Prostate gland (tissue), 2 donors: ENCODE measurements around the gene C4orf33.

ENCODE experiments used
- CTCF ChIP-seq, 4 experiments: fragments of 200-600 bp in 2 of 4; fragments of 450-650 bp in 2 of 4; sonication (generic) in 2 of 4; IDR thresholded peaks; 1 replicate in 3 of 4; 2 replicates in 1 of 4; pipeline ENCODE4 v1.5.1; 2016 to 2019; ENCODE audit warnings: antibody characterized with exemption in 4 of 4, mild to moderate bottlenecking in 2 of 4, moderate library complexity in 2 of 4
- POLR2A ChIP-seq: fragments of 450-650 bp; IDR thresholded peaks from one replicate; pipeline ENCODE4 v1.6.1; 2016; ENCODE audit warnings: antibody characterized with exemption, mild to moderate bottlenecking
- POLR2AphosphoS5 ChIP-seq: sonication (generic); formaldehyde crosslinking; IDR thresholded peaks from one replicate; pipeline ENCODE4 v1.6.1; 2017; ENCODE audit warnings: antibody characterized with exemption

GRCh38 chr4:129062580-129062979, 33.4 kb upstream of the C4orf33 start:
- TF ChIP-seq CTCF (IDR thresholded peaks at IDR 0.05) (no peak), POLR2A (no peak), POLR2AphosphoS5 (no peak)
